GM23248 (cell line): ENCODE data around the gene ZFAND5.

Experiments
- EZH2 ChIP-seq: fragments of 200-600 bp; sonication (generic); IDR thresholded peaks from 2 replicates; pipeline ENCODE4 v1.6.1; 2018; ENCODE audit warnings: antibody characterized with exemption, mild to moderate bottlenecking; ENCODE audit not compliant: insufficient read depth, poor library complexity, severe bottlenecking
- EZH2phosphoT487 ChIP-seq: fragments of 200-600 bp; sonication (generic); IDR thresholded peaks from 2 replicates; pipeline ENCODE4 v1.6.1; 2018; ENCODE audit warnings: antibody characterized with exemption, moderate library complexity, mild to moderate bottlenecking, low read depth; ENCODE audit not compliant: insufficient read depth

GRCh38 chr9:72313507-72313906 lies 51.5 kb downstream of the ZFAND5 start:
- TF ChIP-seq EZH2, result no peak
- TF ChIP-seq EZH2phosphoT487, result no peak
